Adrenal gland (tissue), 12 donors: ENCODE results near the gene SLC38A1. TPM values are rescaled to one million over a fixed set of nuclear protein-coding genes. Genes with fewer than 3 reads are reported as not detected.
"Not testable (repeated sequence)": the region's sequence is repeated elsewhere in the genome, so short reads cannot be mapped to it uniquely, and the experiment has no call there.

Source experiments
- DNase-seq, 7 donors: peaks; one replicate each; pipeline ENCODE4 v3.0.0-alpha.2; 2019 to 2020
- H3K27ac ChIP-seq, 5 donors: fragments of 200-600 bp; sonication (generic) in 4 of 5; 1 replicate in 3 of 5; 2 replicates in 2 of 5; pipeline versions ENCODE4 v1.5.1 to v1.8.0; 2016 to 2020; ENCODE audit warnings: mild to moderate bottlenecking in 1 of 5
- H3K27me3 ChIP-seq: fragments of 200-600 bp; 2 replicates; pipeline ENCODE4 v1.8.0; 2021
- H3K36me3 ChIP-seq, 2 donors: fragments of 200-600 bp; replicated peaks in 1 of 2; 1 replicate in 1 of 2; 2 replicates in 1 of 2; pipeline versions ENCODE4 v1.5.1 to v1.8.0; 2018 to 2022
- H3K4me1 ChIP-seq, 2 donors: fragments of 200-600 bp; replicated peaks in 1 of 2; 1 replicate in 1 of 2; 2 replicates in 1 of 2; pipeline versions ENCODE4 v1.5.1 to v1.8.0; 2018 to 2021
- H3K4me3 ChIP-seq, 4 donors: fragments of 200-600 bp; sonication (generic) in 3 of 4; one replicate each; pipeline ENCODE4 v1.5.1; 2016 to 2018
- H3K9me3 ChIP-seq, 3 donors: fragments of 200-600 bp; sonication (generic) in 1 of 3; replicated peaks in 1 of 3; 1 replicate in 2 of 3; 2 replicates in 1 of 3; pipeline versions ENCODE4 v1.5.1 to v1.8.0; 2016 to 2021
- POLR2A ChIP-seq, 2 donors: fragments of 450-650 bp; IDR thresholded peaks; one replicate each; pipeline ENCODE4 v1.6.1; 2017; ENCODE audit warnings: antibody characterized with exemption in 2 of 2, mild to moderate bottlenecking in 2 of 2, moderate library complexity in 1 of 2
- WGBS, 4 donors: extraction: QIAGEN DNeasy Blood & Tissue Kit in 2 of 4; methylation state at CpG; one replicate each; pipeline versions ENCODE4 v1.1.5 to v1.1.7; 2013 to 2017; 5-methylcytosine and 5-hydroxymethylcytosine counted together
- intact Hi-C, 2 donors: fragments of 100-400 bp; cut with DNase I; formaldehyde crosslinking; loops; one replicate each; pipeline versions ENCODE4 v1.14.1 to v1.15.0; 2022 to 2023
- polyA plus RNA-seq, 3 donors: library from polyadenylated mRNA; stranded (reverse); fragments of 200-250 nt in 2 of 3; fragments of 350-450 nt in 1 of 3; fragmentation: Illumina TruSeq in 1 of 3; extraction: RNeasy Lipid Tissue Mini Kit (QIAGEN cat#74804) in 1 of 3; gene quantifications; one replicate each; pipeline ENCODE4 v1.2.3, GENCODE V29; 2013 to 2014
- total RNA-seq, 9 donors: library from RNA; depleted of rRNA in 4 of 9; stranded (reverse); fragments of >200 nt in 4 of 9; fragments of 120-200 nt in 1 of 9; fragmentation: NEBNext Ultra II Directional in 1 of 9; extraction: Animal tissue kit (Norgen Biotek cat#: 25700) in 1 of 9; gene quantifications; one replicate each; pipeline versions ENCODE4 v1.1.0 to v1.2.4, GENCODE V29; 2013 to 2023
- TF ChIP-seq, protein P1 (sequence below), 6 experiments: fragments of 450-650 bp in 4 of 6; fragments of 200-600 bp in 2 of 6; sonication (generic) in 1 of 6; IDR thresholded peaks; 1 replicate in 5 of 6; 2 replicates in 1 of 6; pipeline versions ENCODE4 v1.5.1 to v1.8.0; 2016 to 2021; ENCODE audit warnings: antibody characterized with exemption in 6 of 6, mild to moderate bottlenecking in 2 of 6, moderate library complexity in 1 of 6
- donor health status: healthy with polysubstance abuse.
- donor health status: Bipolar disorder and iron deficiency.
- donor health status: DM: yes; HTN: yes; CAD: no.
- donor health status: DM: no; HTN: no; CAD: no.
- donor health status: DM: no; HTN: no; CAD: no.
- donor health status: DM: yes; HTN: yes; CAD: no.

Gene SLC38A1
- total and polyA plus RNA-seq, 12 donors = 2.4 to 14.8 (median 6.1) TPM

DNA sequence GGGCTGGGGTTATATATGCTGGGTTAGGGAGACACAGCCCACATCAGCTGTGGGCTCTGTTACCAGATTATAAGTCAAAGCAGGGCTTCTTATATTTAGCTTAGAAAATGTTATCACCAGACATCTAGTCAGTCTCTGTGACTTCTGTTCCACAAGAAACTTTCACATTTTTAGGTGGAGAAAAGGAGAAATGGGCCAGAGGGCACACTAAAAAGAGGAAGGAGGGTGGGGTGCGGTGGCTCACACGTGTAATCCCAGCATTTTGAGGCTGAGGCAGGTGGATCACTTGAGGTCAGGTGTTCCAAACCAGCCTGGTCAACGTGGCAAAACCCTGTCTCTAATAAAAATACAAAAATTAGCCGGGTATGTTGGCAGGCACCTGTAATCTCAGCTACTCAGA is 28.0 kb upstream of the SLC38A1 start:
- no peak for DNase-seq
- H3K36me3 ChIP-seq = no peaks in the 10 kb centered on the region
- no peak overlapping the region for H3K27ac ChIP-seq
- intact Hi-C loops = no loop called here
- H3K4me1 ChIP-seq = no peaks in the 10 kb centered on the region
- no peaks in the 10 kb centered on the region for H3K9me3 ChIP-seq
- TF ChIP-seq, protein P1, sequence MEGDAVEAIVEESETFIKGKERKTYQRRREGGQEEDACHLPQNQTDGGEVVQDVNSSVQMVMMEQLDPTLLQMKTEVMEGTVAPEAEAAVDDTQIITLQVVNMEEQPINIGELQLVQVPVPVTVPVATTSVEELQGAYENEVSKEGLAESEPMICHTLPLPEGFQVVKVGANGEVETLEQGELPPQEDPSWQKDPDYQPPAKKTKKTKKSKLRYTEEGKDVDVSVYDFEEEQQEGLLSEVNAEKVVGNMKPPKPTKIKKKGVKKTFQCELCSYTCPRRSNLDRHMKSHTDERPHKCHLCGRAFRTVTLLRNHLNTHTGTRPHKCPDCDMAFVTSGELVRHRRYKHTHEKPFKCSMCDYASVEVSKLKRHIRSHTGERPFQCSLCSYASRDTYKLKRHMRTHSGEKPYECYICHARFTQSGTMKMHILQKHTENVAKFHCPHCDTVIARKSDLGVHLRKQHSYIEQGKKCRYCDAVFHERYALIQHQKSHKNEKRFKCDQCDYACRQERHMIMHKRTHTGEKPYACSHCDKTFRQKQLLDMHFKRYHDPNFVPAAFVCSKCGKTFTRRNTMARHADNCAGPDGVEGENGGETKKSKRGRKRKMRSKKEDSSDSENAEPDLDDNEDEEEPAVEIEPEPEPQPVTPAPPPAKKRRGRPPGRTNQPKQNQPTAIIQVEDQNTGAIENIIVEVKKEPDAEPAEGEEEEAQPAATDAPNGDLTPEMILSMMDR (IDR thresholded peaks at IDR 0.05) = no peak
- TF ChIP-seq POLR2A (IDR thresholded peaks at IDR 0.05) = no peak
- H3K4me3 ChIP-seq = no peak overlapping the region
- H3K27me3 ChIP-seq = no peaks in the 10 kb centered on the region
- 59 to 72% (median 65%) methylated on average over 4 of the region's 4 CpGs for WGBS, 4 donors

DNA sequence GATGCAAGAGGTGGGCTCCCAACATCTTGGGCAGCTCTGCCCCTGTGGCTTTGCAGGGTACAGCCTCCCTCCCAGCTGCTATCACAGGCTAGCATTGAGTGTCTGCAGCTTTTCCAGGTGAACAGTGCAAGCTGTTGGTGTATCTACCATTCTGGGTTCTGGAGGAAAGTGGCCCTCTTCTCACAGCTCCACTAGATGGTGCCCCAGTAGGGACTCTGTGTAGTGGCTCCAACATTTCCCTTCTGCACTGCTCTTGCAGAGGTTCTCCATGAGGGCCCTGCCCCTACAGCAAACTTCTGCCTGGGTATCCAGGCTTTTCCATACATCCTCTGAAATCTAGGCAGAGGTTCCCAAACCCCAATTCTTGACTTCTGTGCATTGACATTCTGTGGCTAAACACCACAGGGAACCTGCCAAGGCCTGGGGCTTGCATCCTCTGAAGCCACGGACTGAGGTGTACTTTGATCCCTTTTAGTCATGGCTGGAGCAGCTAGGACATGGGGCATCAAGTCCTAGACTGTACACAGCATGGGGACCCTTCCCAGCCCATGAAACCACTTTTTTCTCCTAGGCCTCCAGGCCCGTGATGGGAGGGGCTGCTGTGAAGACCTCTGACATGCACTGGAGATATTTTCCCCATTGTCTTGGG is 24.0 kb upstream of the SLC38A1 start:
- Histone ChIP-seq H3K27me3 (no peaks in the 10 kb centered on the region), H3K9me3 (no peaks in the 10 kb centered on the region), H3K27ac (no peak overlapping the region), H3K4me3 (no peak overlapping the region), H3K4me1 (no peaks in the 10 kb centered on the region), H3K36me3 (no peaks in the 10 kb centered on the region)
- TF ChIP-seq, protein P1 (IDR thresholded peaks at IDR 0.05) = no peak
- TF ChIP-seq POLR2A (IDR thresholded peaks at IDR 0.05) = no peak
- WGBS, 4 donors = 66 to 92% (median 77%) methylated on average over 2 of the region's 2 CpGs
- intact Hi-C loops = no loop called here
- no peak for DNase-seq

DNA sequence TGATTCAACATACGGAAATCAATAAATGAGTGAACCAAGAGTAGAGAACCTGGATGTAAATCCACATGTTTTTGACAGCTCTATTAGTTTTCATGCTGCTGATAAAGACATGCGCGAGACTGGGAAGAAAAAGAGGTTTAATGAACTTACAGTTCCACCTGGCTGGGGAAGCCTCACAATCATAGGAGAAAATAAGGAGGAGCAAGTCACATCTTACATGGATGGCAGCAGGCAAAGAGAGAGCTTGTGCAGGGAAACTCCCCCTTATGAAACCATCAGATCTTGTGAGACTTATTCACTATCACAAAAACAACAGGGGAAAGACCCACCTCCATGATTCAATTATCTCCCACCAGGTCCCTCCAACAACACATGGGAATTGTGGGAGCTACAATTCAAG is 23.1 kb upstream of the SLC38A1 start:
- H3K4me1 ChIP-seq, intact Hi-C loops, H3K4me3 ChIP-seq, H3K9me3 ChIP-seq, H3K27me3 ChIP-seq, DNase-seq, H3K27ac ChIP-seq, H3K36me3 ChIP-seq: not testable (repeated sequence)
- WGBS, 4 donors = 86 to 92% (median 89%) methylated on average over 3 of the region's 3 CpGs

DNA sequence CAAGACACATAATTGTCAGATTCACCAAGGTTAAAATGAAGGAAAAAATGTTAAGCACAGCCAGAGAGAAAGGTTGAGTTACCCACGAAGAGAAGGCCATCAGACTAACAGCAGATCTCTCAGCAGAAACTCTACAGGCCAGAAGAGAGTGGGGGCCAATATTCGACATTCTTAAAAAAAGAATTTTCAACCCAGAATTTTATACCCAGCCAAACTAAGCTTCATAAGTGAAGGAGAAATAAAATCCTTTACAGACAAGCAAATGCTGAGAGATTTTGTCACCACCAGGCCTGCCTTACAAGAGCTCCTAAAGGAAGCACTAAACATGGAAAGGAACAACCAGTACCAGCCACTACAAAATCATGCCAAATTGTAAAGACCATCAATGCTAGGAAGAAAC is 16.3 kb upstream of the SLC38A1 start:
- H3K4me3 ChIP-seq, DNase-seq, H3K9me3 ChIP-seq, intact Hi-C loops, H3K27me3 ChIP-seq, H3K4me1 ChIP-seq, H3K36me3 ChIP-seq, H3K27ac ChIP-seq: not testable (repeated sequence)
- WGBS, 4 donors = 35 to 66% (median 64%) methylated on average over 2 of the region's 2 CpGs

DNA sequence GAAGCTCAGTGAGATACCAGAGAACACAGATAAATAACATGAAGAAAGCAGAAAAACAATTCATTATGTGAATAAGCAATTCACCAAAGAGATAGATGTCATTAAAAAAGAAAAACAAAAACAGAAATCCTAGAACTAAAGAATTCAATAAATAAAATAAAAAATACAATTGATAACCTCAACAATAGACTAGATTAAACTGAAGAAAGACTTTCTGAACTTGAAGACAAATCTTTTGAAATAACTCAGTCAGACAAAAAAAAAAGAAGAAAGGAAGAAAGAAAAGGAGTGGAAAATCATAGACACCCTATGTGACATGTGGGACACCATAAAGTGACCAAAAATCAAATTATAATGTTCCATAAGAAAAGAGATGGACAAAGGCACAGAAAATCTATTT is 14.0 kb upstream of the SLC38A1 start:
- TF ChIP-seq, protein P1 (IDR thresholded peaks at IDR 0.05) = no peak
- TF ChIP-seq POLR2A (IDR thresholded peaks at IDR 0.05) = no peak

More for the DNA sequence above, 14.0 kb upstream of the SLC38A1 start:
- intact Hi-C loops = no loop called here
- Histone ChIP-seq H3K9me3 (peaks cover 0 to 9% (median 0%) of the 10 kb centered on the region in 3 donors), H3K36me3 (no peaks in the 10 kb centered on the region), H3K27ac (no peak overlapping the region), H3K4me3 (no peak overlapping the region), H3K27me3 (no peaks in the 10 kb centered on the region), H3K4me1 (no peaks in the 10 kb centered on the region)
- DNase-seq = no peak
